SJCRH30 (cell line): ENCODE data around the gene NADK. TPM values are rescaled to one million over a fixed set of nuclear protein-coding genes. Genes with fewer than 3 reads are reported as not detected.

ENCODE experiments used
- total RNA-seq: library from RNA; depleted of rRNA; stranded (reverse); fragments of >200 nt; shearing (Covaris generic); gene quantifications from 2 replicates; pipeline ENCODE4 v1.2.3, GENCODE V29; 2014; rRNA removed

The NADK gene
- total RNA-seq, 1 experiment from 2014 or later = 74.6 TPM

Other genes starting within 250 kb of the NADK start
- 1.5 and 1.9 TPM in 2 replicates for gene TMEM240, start 237.8 kb downstream of the NADK start, total RNA-seq
- gene SSU72, start 203.6 kb downstream of the NADK start, total RNA-seq = 258 and 267 TPM in 2 replicates
- gene FNDC10, start 178.3 kb downstream of the NADK start, total RNA-seq = 1.5 and 1.9 TPM in 2 replicates
- gene MIB2, start 163.0 kb downstream of the NADK start, total RNA-seq = 37.2 and 49.6 TPM in 2 replicates
- gene MMP23B, start 146.3 kb downstream of the NADK start, total RNA-seq = 0.81 and 2.7 TPM in 2 replicates
- 28.0 and 32.6 TPM in 2 replicates for gene CDK11B, start 119.5 kb downstream of the NADK start, total RNA-seq
- gene SLC35E2B, start 85.7 kb downstream of the NADK start, total RNA-seq = 31.3 and 36.1 TPM in 2 replicates
- 20.1 and 29.4 TPM in 2 replicates for gene CDK11A, start 54.1 kb downstream of the NADK start, total RNA-seq
- gene GNB1, start 112.6 kb upstream of the NADK start, total RNA-seq = 167 and 184 TPM in 2 replicates
- gene CALML6, start 136.8 kb upstream of the NADK start, total RNA-seq = 0.12 and 0.20 TPM in 2 replicates
- 0.61 and 1.0 TPM in 2 replicates for gene TMEM52, start 140.8 kb upstream of the NADK start, total RNA-seq
- gene CFAP74, start 225.3 kb upstream of the NADK start, total RNA-seq = not detected in 2 replicates
- gene GABRD, start 240.9 kb upstream of the NADK start, total RNA-seq = not detected in 2 replicates